ENCODE results near the gene PNMA6F. TPM values are rescaled to one million over a fixed set of nuclear protein-coding genes. Genes with fewer than 3 reads are reported as not detected.

Gene PNMA6F

Small RNA genes within 50 kb of the gene (small RNA-seq; reads per million reads assigned to genes)
- not detected for gene AC152007.1 (ENCODE audit: insufficient read depth)
